Left lung (tissue), 10 donors: ENCODE results near the gene HSDL2. TPM values are rescaled to one million over a fixed set of nuclear protein-coding genes. Genes with fewer than 3 reads are reported as not detected.

Experiments
- ATAC-seq: fragments of 200-7000 bp; cut with Tn5 transposase; one replicate; pipeline ENCODE4 v1.9.1; 2020; ENCODE audit warnings: moderate library complexity
- DNase-seq, 4 donors: peaks; one replicate each; pipeline ENCODE4 v3.0.0-alpha.2; 2013 to 2020
- H3K27ac ChIP-seq, 2 donors: fragments of 200-600 bp; sonication (generic) in 1 of 2; one replicate each; pipeline versions ENCODE4 v1.5.0 to v1.8.0; 2020 to 2021
- H3K27me3 ChIP-seq, 2 donors: fragments of 200-600 bp; sonication (generic) in 1 of 2; one replicate each; pipeline versions ENCODE4 v1.5.0 to v1.8.0; 2020 to 2021
- H3K36me3 ChIP-seq, 2 donors: fragments of 200-600 bp; sonication (generic) in 1 of 2; one replicate each; pipeline versions ENCODE4 v1.5.0 to v1.8.0; 2020 to 2021
- H3K4me1 ChIP-seq, 2 donors: fragments of 200-600 bp; one replicate each; pipeline ENCODE4 v1.8.0; 2021
- H3K4me3 ChIP-seq, 2 donors: fragments of 200-600 bp; sonication (generic) in 1 of 2; one replicate each; pipeline versions ENCODE4 v1.5.0 to v1.8.0; 2020 to 2021; ENCODE audit warnings: mild to moderate bottlenecking in 1 of 2
- H3K9me3 ChIP-seq, 2 donors: fragments of 200-600 bp; sonication (generic) in 1 of 2; one replicate each; pipeline versions ENCODE4 v1.5.0 to v1.8.0; 2020 to 2021
- intact Hi-C, 2 donors: fragments of 100-400 bp; cut with DNase I; formaldehyde crosslinking; loops; one replicate each; pipeline versions ENCODE4 v1.11.2 to v1.14.2; 2022
- polyA plus RNA-seq, 6 donors: library from polyadenylated mRNA; unstranded; fragments of 120-200 nt; gene quantifications; one replicate each; pipeline ENCODE4 v1.2.1, GENCODE V29; 2013; ENCODE audit not compliant: insufficient read length in 6 of 6
- total RNA-seq, 2 donors: library from RNA; stranded (reverse); fragmentation: NEBNext Ultra II Directional; extraction: Animal tissue kit (Norgen Biotek cat#: 25700); gene quantifications; one replicate each; pipeline ENCODE4 v1.2.1, GENCODE V29; 2021
- TF ChIP-seq, protein P1 (sequence below), 2 donors: fragments of 200-600 bp; sonication (generic) in 1 of 2; IDR thresholded peaks; one replicate each; pipeline versions ENCODE4 v1.5.0 to v1.8.0; 2021; ENCODE audit warnings: antibody characterized with exemption in 2 of 2
- donor health status: DM: no; HTN: yes; CAD: no.
- donor health status: DM: no; HTN: no; CAD: no.

The HSDL2 gene
- total and polyA plus RNA-seq, 8 donors = 40.3 to 77.9 (median 64.2) TPM

DNA sequence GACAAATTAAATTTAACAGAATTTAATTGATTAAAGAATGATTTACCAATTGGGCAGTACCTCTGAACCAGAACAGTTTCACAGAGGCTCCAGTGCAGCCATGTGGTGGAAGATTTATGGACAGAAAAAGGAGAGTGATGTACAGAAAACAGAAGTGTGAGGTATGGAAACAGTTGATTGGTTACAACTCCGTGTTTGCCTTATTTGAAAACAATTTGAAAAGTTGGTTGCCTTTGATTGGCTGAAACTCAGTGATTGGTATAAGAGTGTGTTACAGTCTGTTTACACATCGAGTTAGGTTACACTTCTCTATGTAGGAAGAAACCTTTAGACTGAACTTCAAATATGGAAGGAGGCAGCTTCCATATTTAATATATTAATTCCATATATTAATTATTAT, 136.9 kb downstream of the HSDL2 start:
- ATAC-seq (no peak), DNase-seq (no peak)
- no peaks in the 10 kb centered on the region for H3K9me3 ChIP-seq
- H3K4me1 ChIP-seq = peaks cover 0 to 4% of the 10 kb centered on the region in 2 donors
- no peak overlapping the region for H3K4me3 ChIP-seq
- no peak overlapping the region for H3K27ac ChIP-seq
- H3K36me3 ChIP-seq = no peaks in the 10 kb centered on the region
- no peaks in the 10 kb centered on the region for H3K27me3 ChIP-seq
- TF ChIP-seq, protein P1, sequence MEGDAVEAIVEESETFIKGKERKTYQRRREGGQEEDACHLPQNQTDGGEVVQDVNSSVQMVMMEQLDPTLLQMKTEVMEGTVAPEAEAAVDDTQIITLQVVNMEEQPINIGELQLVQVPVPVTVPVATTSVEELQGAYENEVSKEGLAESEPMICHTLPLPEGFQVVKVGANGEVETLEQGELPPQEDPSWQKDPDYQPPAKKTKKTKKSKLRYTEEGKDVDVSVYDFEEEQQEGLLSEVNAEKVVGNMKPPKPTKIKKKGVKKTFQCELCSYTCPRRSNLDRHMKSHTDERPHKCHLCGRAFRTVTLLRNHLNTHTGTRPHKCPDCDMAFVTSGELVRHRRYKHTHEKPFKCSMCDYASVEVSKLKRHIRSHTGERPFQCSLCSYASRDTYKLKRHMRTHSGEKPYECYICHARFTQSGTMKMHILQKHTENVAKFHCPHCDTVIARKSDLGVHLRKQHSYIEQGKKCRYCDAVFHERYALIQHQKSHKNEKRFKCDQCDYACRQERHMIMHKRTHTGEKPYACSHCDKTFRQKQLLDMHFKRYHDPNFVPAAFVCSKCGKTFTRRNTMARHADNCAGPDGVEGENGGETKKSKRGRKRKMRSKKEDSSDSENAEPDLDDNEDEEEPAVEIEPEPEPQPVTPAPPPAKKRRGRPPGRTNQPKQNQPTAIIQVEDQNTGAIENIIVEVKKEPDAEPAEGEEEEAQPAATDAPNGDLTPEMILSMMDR (IDR thresholded peaks at IDR 0.05) = no peak
- intact Hi-C loops = no loop called here

DNA sequence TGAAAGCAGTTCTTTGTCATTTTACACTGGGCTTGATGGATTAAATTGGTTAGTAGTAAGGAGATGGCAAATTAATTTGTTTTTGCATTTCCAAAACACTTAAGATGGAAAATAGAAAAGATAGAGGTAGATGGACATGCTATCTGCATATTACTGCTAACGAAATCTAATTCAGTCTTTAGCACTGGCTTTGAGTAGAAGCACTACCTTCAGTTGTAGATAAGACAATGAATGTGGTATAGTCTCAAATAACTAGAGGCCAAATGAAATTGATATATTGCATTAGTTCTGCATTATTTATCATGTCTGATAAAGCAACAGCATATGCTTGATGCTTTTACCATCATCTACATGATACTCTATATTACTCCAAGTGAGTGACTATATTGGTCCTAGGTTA, 140.2 kb downstream of the HSDL2 start:
- TF ChIP-seq, protein P1 (IDR thresholded peaks at IDR 0.05) = no peak
- ATAC-seq = no peak
- H3K27ac ChIP-seq = no peak overlapping the region
- H3K9me3 ChIP-seq = no peaks in the 10 kb centered on the region
- H3K4me1 ChIP-seq = peaks cover 0 to 4% of the 10 kb centered on the region in 2 donors
- H3K27me3 ChIP-seq = no peaks in the 10 kb centered on the region
- DNase-seq = no peak
- H3K4me3 ChIP-seq = no peak overlapping the region
- no peaks in the 10 kb centered on the region for H3K36me3 ChIP-seq
- intact Hi-C loops = no loop called here

DNA sequence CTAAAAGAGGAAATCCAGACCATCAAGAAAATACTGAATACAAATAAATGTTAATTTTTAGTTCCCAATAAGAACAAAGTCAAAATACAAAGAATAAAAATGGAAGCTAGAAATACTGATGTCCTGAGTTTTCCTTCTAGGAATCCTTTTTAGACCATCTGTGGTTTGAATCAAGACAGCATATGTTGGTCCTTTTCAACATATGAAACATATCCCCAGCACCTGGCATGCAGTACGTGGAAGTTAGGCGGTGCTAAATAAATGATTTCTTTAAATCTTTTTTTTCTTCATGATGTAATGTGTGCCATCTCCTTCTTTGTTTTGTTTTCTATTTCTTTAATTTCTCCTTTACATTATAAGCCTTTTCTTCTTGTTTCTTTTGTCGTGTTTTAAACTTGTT, 140.7 kb downstream of the HSDL2 start:
- DNase-seq = peak in 2 of 4 donors; percentile 52 to 70
- ATAC-seq = no peak
- no peaks in the 10 kb centered on the region for H3K9me3 ChIP-seq

More for the DNA sequence above, 140.7 kb downstream of the HSDL2 start:
- Histone ChIP-seq H3K36me3 (no peaks in the 10 kb centered on the region), H3K27ac (no peak overlapping the region), H3K27me3 (no peaks in the 10 kb centered on the region), H3K4me1 (peaks cover 0 to 4% of the 10 kb centered on the region in 2 donors), H3K4me3 (no peak overlapping the region)
- TF ChIP-seq, protein P1 (IDR thresholded peaks at IDR 0.05) = no peak
- intact Hi-C loops = no loop called here

Other genes with a start within 250 kb of the HSDL2 start
- 10 to 100 TPM; 31.3 to 32.9 TPM for gene SUSD1, start 204.8 kb upstream of the HSDL2 start, total RNA-seq
- gene SUSD1, start 204.8 kb upstream of the HSDL2 start, polyA plus RNA-seq = 10 to 100 TPM; 26.7 to 41.8 (median 33.0) TPM
- 10 to 100 TPM; 70.9 to 97.0 TPM for gene PTBP3, start 46.5 kb upstream of the HSDL2 start, total RNA-seq
- 10 to 100 TPM; 38.9 to 47.8 (median 42.7) TPM for gene PTBP3, start 46.5 kb upstream of the HSDL2 start, polyA plus RNA-seq
- 10 to 100 TPM; 10.5 to 10.7 TPM for gene KIAA1958, start 106.7 kb downstream of the HSDL2 start, total RNA-seq
- gene KIAA1958, start 106.7 kb downstream of the HSDL2 start, polyA plus RNA-seq = 10 to 100 TPM; 12.0 to 15.6 (median 14.8) TPM